GM12878 (cell line): ENCODE measurements around the gene ESRRB. TPM values are rescaled to one million over a fixed set of nuclear protein-coding genes. Genes with fewer than 3 reads are reported as not detected.

Experiments
- ATAC-seq: fragments of 200-7000 bp; cut with Tn5 transposase; 3 replicates; pipeline ENCODE4 v1.9.1; 2020; ENCODE audit warnings: mild to moderate bottlenecking, moderate library complexity
- BruUV-seq: library from RNA; stranded (reverse); fragments of 400-500 nt; replicated peaks from 2 replicates; lab custom pipeline; 2021; lab: Mats Ljungman, UMichigan
- CTCF ChIA-PET: fragments of 300-600 bp; sonication (Branson Sonifier 250); formaldehyde crosslinking; extraction: SDS; loops from one replicate; lab custom pipeline; 2021; ENCODE audit warnings: inconsistent platforms; lab: Yijun Ruan, JAX
- POLR2A ChIA-PET: fragments of 350-600 bp; formaldehyde crosslinking; extraction: SDS; loops from one replicate; lab custom pipeline; 2021; ENCODE audit warnings: inconsistent platforms; lab: Charles Lee
- RAD21 ChIA-PET: fragments of 300-600 bp; sonication (Branson Sonifier 250); formaldehyde crosslinking; loops from one replicate; lab custom pipeline; 2023; ENCODE audit warnings: antibody characterized with exemption; ENCODE audit not compliant: unreplicated experiment; lab: Charles Lee
- SMC1A ChIA-PET: fragments of 300-600 bp; sonication (Branson Sonifier 250); formaldehyde crosslinking; loops from one replicate; lab custom pipeline; 2023; ENCODE audit not compliant: unreplicated experiment, uncharacterized antibody; lab: Charles Lee
- DNase-seq: peaks from one replicate; pipeline ENCODE4 v3.0.0-alpha.2; 2011; ENCODE audit warnings: low read depth, low spot score
- FAIRE-seq: peaks from 3 replicates; lab custom pipeline; 2011; peaks lifted over from hg19 to GRCh38; lab: Jason Lieb, UNC
- H2AFZ ChIP-seq: 2 replicates; pipeline ENCODE4 v1.6.0; 2011; ENCODE audit warnings: low read depth, low read length, control low read depth; ENCODE audit not compliant: control insufficient read depth
- H3K27ac ChIP-seq: 2 replicates; pipeline ENCODE4 v1.5.1; 2011; ENCODE audit warnings: control low read depth; ENCODE audit not compliant: control insufficient read depth, insufficient read depth
- H3K27me3 ChIP-seq, 2 experiments: replicated peaks in 1 of 2; 2 replicates each; pipeline versions ENCODE4 v1.6.0 to v1.6.1; 2011; ENCODE audit warnings: low read length in 1 of 2; ENCODE audit not compliant: control insufficient read depth in 2 of 2, insufficient read depth in 2 of 2
- H3K36me3 ChIP-seq, 2 experiments: 2 replicates each; pipeline ENCODE4 v1.5.1; 2011; ENCODE audit warnings: low read length in 1 of 2; ENCODE audit not compliant: control insufficient read depth in 2 of 2, insufficient read depth in 2 of 2
- H3K4me1 ChIP-seq: 2 replicates; pipeline ENCODE4 v1.6.1; 2011; ENCODE audit warnings: mild to moderate bottlenecking, low read length, moderate library complexity, mixed read lengths; ENCODE audit not compliant: control insufficient read depth, insufficient read depth
- H3K4me2 ChIP-seq: 2 replicates; pipeline ENCODE4 v1.6.0; 2011; ENCODE audit warnings: control low read depth; ENCODE audit not compliant: control insufficient read depth, insufficient read depth
- H3K4me3 ChIP-seq: fragments of 200-600 bp; sonication (generic); 2 replicates; pipeline ENCODE4 v1.5.1; 2016
- H3K79me2 ChIP-seq: 2 replicates; pipeline ENCODE4 v1.6.0; 2011; ENCODE audit warnings: low read length; ENCODE audit not compliant: control insufficient read depth, insufficient read depth
- H3K9ac ChIP-seq: 2 replicates; pipeline ENCODE4 v1.8.0; 2011; ENCODE audit warnings: low read length, control low read depth, mixed read lengths; ENCODE audit not compliant: control insufficient read depth, insufficient read depth
- H3K9me3 ChIP-seq: replicated peaks from 3 replicates; pipeline ENCODE4 v1.5.1; 2011; ENCODE audit warnings: mild to moderate bottlenecking, low read length; ENCODE audit not compliant: control insufficient read depth, insufficient read depth
- H4K20me1 ChIP-seq: 2 replicates; pipeline ENCODE4 v1.6.0; 2011; ENCODE audit not compliant: control insufficient read depth, insufficient read depth
- ATF3 ChIP-seq: IDR thresholded peaks from 2 replicates; pipeline ENCODE4 v1.6.1; 2011; ENCODE audit warnings: low read depth, mild to moderate bottlenecking, low read length, moderate library complexity, borderline replicate concordance; ENCODE audit errors: extremely low read depth
- BCL11A ChIP-seq: IDR thresholded peaks from 2 replicates; pipeline ENCODE4 v1.6.1; 2011; ENCODE audit warnings: low read depth, low read length
- BCL3 ChIP-seq: IDR thresholded peaks from 2 replicates; pipeline ENCODE4 v1.6.1; 2011; ENCODE audit warnings: borderline replicate concordance, low read depth, mild to moderate bottlenecking, moderate library complexity, low read length; ENCODE audit not compliant: insufficient read depth, poor library complexity, severe bottlenecking
- CHD2 ChIP-seq: IDR thresholded peaks from 2 replicates; pipeline ENCODE4 v1.6.1; 2011; ENCODE audit warnings: low read depth, low read length, improper control_type of control experiment, borderline replicate concordance
- DPF2 ChIP-seq: fragments of 450-650 bp; IDR thresholded peaks from 2 replicates; pipeline ENCODE4 v1.6.1; 2017; ENCODE audit warnings: mild to moderate bottlenecking
- HDGF ChIP-seq: fragments of 450-650 bp; IDR thresholded peaks from 2 replicates; pipeline ENCODE4 v1.6.1; 2016; ENCODE audit warnings: antibody characterized with exemption
- IKZF1 ChIP-seq: fragments of 450-650 bp; conservative IDR thresholded peaks from 2 replicates; pipeline ENCODE4 v1.6.1; 2017; ENCODE audit warnings: antibody characterized with exemption, mild to moderate bottlenecking
- IRF4 ChIP-seq: IDR thresholded peaks from 2 replicates; pipeline ENCODE4 v1.6.1; 2011; ENCODE audit warnings: low read depth, low read length
- IRF5 ChIP-seq: fragments of 450-650 bp; IDR thresholded peaks from 2 replicates; pipeline ENCODE4 v1.6.1; 2017; ENCODE audit warnings: borderline replicate concordance
- KDM1A ChIP-seq: fragments of 200-600 bp; sonication (generic); IDR thresholded peaks from 2 replicates; pipeline ENCODE4 v1.6.1; 2016; ENCODE audit warnings: borderline replicate concordance
- MTA2 ChIP-seq: fragments of 450-650 bp; IDR thresholded peaks from 2 replicates; pipeline ENCODE4 v1.6.1; 2016; ENCODE audit warnings: low read depth, mild to moderate bottlenecking, moderate library complexity
- NR2C1 ChIP-seq: fragments of 450-650 bp; IDR thresholded peaks from 2 replicates; pipeline ENCODE4 v1.6.1; 2017; ENCODE audit warnings: antibody characterized with exemption, mild to moderate bottlenecking, moderate library complexity
- NR2F1 ChIP-seq: fragments of 450-650 bp; conservative IDR thresholded peaks from 2 replicates; pipeline ENCODE4 v1.6.1; 2017; ENCODE audit warnings: mild to moderate bottlenecking
- PAX5 ChIP-seq: IDR thresholded peaks from 2 replicates; pipeline ENCODE4 v1.6.1; 2011; ENCODE audit warnings: low read depth, low read length, borderline replicate concordance
- RFX5 ChIP-seq: IDR thresholded peaks from 2 replicates; pipeline ENCODE4 v1.6.1; 2011; ENCODE audit warnings: low read depth, low read length, improper control_type of control experiment
- STAT3 ChIP-seq: IDR thresholded peaks from 2 replicates; pipeline ENCODE4 v1.6.1; 2011; ENCODE audit warnings: low read depth, low read length, improper control_type of control experiment
- ZNF687 ChIP-seq: fragments of 450-650 bp; IDR thresholded peaks from 2 replicates; pipeline ENCODE4 v1.6.1; 2017; ENCODE audit warnings: mild to moderate bottlenecking, moderate library complexity
- WGBS: methylation state at CpG from one replicate; pipeline ENCODE4 v1.1.6; 2016; ENCODE audit warnings: low lambda C conversion rate; ENCODE audit not compliant: insufficient replicate concordance, insufficient coverage; ENCODE audit errors: missing lambda C conversion rate; 5-methylcytosine and 5-hydroxymethylcytosine counted together
- in situ Hi-C: fragments of 300-500 bp; cut with MboI; formaldehyde crosslinking; loops from 9 replicates; pipeline ENCODE4 v1.14.3; 2018; ENCODE audit warnings: mixed read lengths
- intact Hi-C: fragments of 100-400 bp; cut with micrococcal nuclease; formaldehyde crosslinking; loops from one replicate; pipeline ENCODE4 v1.14.2; 2022; ENCODE audit not compliant: unreplicated experiment
- polyA plus RNA-seq, 11 experiments: library from polyadenylated mRNA; depleted of rRNA in 4 of 11; unstranded in 6 of 11; stranded (reverse) in 5 of 11; fragments of >200 nt; fragmentation: Nextera tagmentation in 4 of 11; fragmentation: Illumina TruSeq in 1 of 11; extraction: Ambion mirVana in 4 of 11; extraction: Trizol in 1 of 11; gene quantifications; 1 replicate in 1 of 11; 2 replicates in 10 of 11; pipeline versions ENCODE4 v1.2.1 to v1.2.3, GENCODE V29; 2011 to 2016; ENCODE audit warnings: inconsistent platforms in 2 of 11, missing spikeins in 2 of 11, low read depth in 1 of 11
- total RNA-seq, 4 experiments: library from RNA; depleted of rRNA in 3 of 4; stranded (reverse); fragments of >200 nt in 3 of 4; fragmentation: Illumina TruSeq in 1 of 4; extraction: Trizol in 1 of 4; gene quantifications; 2 replicates each; pipeline versions ENCODE4 v1.2.1 to v1.2.3, GENCODE V29; 2013 to 2021

Gene ESRRB
- total and polyA plus RNA-seq, 10 of the 15 experiments (the other 5 are each of a cell fraction or from before 2014, with no cell fraction given): 0.03 to 0.73 (median 0.11) TPM; not detected in 6

GRCh38 chr14:76490111-76490510, 114.2 kb downstream of the ESRRB start (continued):
- no peak for TF ChIP-seq IRF5
- no peak for TF ChIP-seq KDM1A
- no peak for TF ChIP-seq IRF4
- no peak for TF ChIP-seq STAT3
- TF ChIP-seq CHD2: no peak
- TF ChIP-seq NR2F1: no peak
- TF ChIP-seq BCL3: no peak

GRCh38 chr14:76490735-76491134, 114.8 kb downstream of the ESRRB start:
- Histone ChIP-seq H3K36me3 (no peaks in the 10 kb centered on the region), H3K27ac (no peak overlapping the region), H3K27me3 (no peaks in the 10 kb centered on the region), H3K4me3 (no peak overlapping the region), H2AFZ (no peak overlapping the region), H3K79me2 (no peaks in the 10 kb centered on the region), H3K9me3 (no peaks in the 10 kb centered on the region), H3K4me1 (no peaks in the 10 kb centered on the region), H4K20me1 (no peaks in the 10 kb centered on the region), H3K4me2 (no peak overlapping the region), H3K9ac (no peak overlapping the region)
- ChIA-PET POLR2A (interaction anchor here (1.0 kb wide), 1 partner anchor 11 kb away, joined by 3 read pairs; no protein-coding TSS in a partner anchor), RAD21 (interaction anchor here (0.9 to 1.6 kb wide), 2 partner anchors 12 to 34 kb away, joined by 3 to 4 read pairs; no protein-coding TSS in a partner anchor), CTCF (interaction anchor here (1.1 to 3.7 kb wide), 3 partner anchors 12 to 441 kb away, joined by 3 to 18 read pairs (median 6); no protein-coding TSS in a partner anchor), SMC1A (interaction anchor here (1.5 to 3.3 kb wide), 2 partner anchors 11 to 15 kb away, joined by 6 to 15 read pairs; no protein-coding TSS in a partner anchor)
- intact Hi-C loops (no loop called here), in situ Hi-C loops (no loop called here)
- no TSS peak for BruUV-seq
- peak; percentile 17 for DNase-seq
- 40% methylated on average over 10 of the region's 10 CpGs for WGBS
- no peak for FAIRE-seq
- ATAC-seq: peak; percentile 85
- TF ChIP-seq DPF2: peak; percentile 57; the same call in 1 of the 2 replicates
- 0 out of 2 replicates have a peak, but pooled peaks have one; percentile 11 for TF ChIP-seq NR2C1
- peak; percentile 49; the same call in 1 of the 2 replicates for TF ChIP-seq MTA2
- 0 out of 2 replicates have a peak, but pooled peaks have one; percentile 25 for TF ChIP-seq PAX5
- TF ChIP-seq HDGF: no peak
- TF ChIP-seq ATF3: no peak
- TF ChIP-seq RFX5: no peak
- peak; percentile 77 for TF ChIP-seq NR2F1
- peak; percentile 41 for TF ChIP-seq IKZF1
- peak; percentile 96 for TF ChIP-seq ZNF687
- TF ChIP-seq BCL11A: no peak
